Adrenal gland (tissue), 5 donors: Measurements from ENCODE around the gene DCAF6.

Experiments
- CTCF ChIP-seq, 6 experiments: fragments of 450-650 bp in 4 of 6; fragments of 200-600 bp in 2 of 6; sonication (generic) in 1 of 6; IDR thresholded peaks; 1 replicate in 5 of 6; 2 replicates in 1 of 6; pipeline versions ENCODE4 v1.5.1 to v1.8.0; 2016 to 2021; ENCODE audit warnings: antibody characterized with exemption in 6 of 6, mild to moderate bottlenecking in 2 of 6, moderate library complexity in 1 of 6
- POLR2A ChIP-seq, 2 donors: fragments of 450-650 bp; IDR thresholded peaks; one replicate each; pipeline ENCODE4 v1.6.1; 2017; ENCODE audit warnings: antibody characterized with exemption in 2 of 2, mild to moderate bottlenecking in 2 of 2, moderate library complexity in 1 of 2
- donor health status: DM: no; HTN: no; CAD: no.

GRCh38 chr1:168102487-168102886, 166.0 kb downstream of the DCAF6 start:
- TF ChIP-seq POLR2A (IDR thresholded peaks at IDR 0.05) (no peak), CTCF (IDR thresholded peaks at IDR 0.05) (no peak)
